Activated naive CD4-positive, alpha-beta T cell treated with Interleukin-2 at 50 U/mL for 16 hours (primary cell): Measurements from ENCODE around the gene MDFIC2.
"Not testable (repeated sequence)": the region's sequence is repeated elsewhere in the genome, so short reads cannot be mapped to it uniquely, and the experiment has no call there.

ENCODE experiments used
- DNase-seq: peaks from one replicate; pipeline ENCODE4 v3.0.0-alpha.2; 2020

Gene MDFIC2

GRCh38 chr3:70250492-70250891 is 61.9 kb downstream of the MDFIC2 start:
- no peak for DNase-seq

- DNase-seq, result no peak
Observed at GRCh38 chr3:70249509-70250160, 62.8 kb downstream of the MDFIC2 start.

DNA sequence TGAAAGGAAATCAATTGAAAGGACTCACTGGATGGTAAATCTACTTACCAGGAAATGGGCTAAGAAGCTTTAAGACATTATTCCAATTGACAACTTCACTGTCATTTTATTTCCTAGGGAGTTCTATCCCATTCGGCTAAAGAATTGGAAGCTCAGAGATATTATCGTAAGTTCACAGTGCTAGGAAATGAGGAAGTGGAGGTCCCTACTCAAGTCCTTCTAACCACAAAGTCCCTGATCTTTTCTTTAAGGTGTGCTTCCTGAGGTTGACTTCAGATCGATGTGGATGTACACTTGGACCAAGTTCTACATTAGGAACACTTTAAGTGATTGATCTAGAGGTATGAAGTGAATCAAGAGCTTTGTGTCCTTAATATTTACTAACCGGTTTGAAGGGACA is 63.6 kb downstream of the MDFIC2 start:
- DNase-seq, result no peak

GRCh38 chr3:70247955-70248354 is 64.5 kb downstream of the MDFIC2 start:
- no peak for DNase-seq

- no peak for DNase-seq
Observed at GRCh38 chr3:70245746-70246525, 66.5 kb downstream of the MDFIC2 start.

GRCh38 chr3:70244422-70244821 is 68.0 kb downstream of the MDFIC2 start:
- DNase-seq, result no peak

DNA sequence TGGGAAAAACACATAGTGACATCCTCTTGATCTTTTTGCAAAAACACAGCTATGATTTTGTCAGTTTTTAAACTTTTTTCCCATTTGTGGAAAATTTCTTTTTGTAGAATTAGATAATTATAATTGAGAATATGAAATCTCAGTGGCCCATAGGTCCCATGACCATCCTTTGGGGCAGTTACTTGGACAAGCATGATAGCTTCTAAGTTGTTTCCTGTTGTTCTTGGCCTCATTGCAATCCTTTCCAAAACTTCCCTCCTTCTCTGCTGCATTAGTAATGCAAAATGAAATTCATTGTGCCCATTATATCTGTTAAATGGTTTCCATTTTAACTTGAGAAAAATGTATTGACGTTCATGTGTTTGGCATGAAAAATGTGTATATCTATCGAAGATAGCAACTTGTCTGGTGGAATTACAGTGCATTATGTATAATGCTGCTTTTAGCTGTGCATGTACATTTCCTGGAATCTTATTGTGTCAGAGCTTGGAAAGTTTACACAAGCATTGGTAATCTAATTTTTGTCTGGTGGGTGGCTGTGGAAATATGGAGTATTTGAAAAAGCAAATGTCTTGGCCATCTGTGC is 70.0 kb downstream of the MDFIC2 start:
- no peak for DNase-seq

- DNase-seq, result no peak
Observed at GRCh38 chr3:70233812-70234211, 78.6 kb downstream of the MDFIC2 start.

GRCh38 chr3:70233112-70233511 is 79.3 kb downstream of the MDFIC2 start:
- DNase-seq, result no peak

GRCh38 chr3:70231266-70231701 is 81.2 kb downstream of the MDFIC2 start:
- DNase-seq, result no peak

- no peak for DNase-seq
Observed at GRCh38 chr3:70227437-70227836, 85.0 kb downstream of the MDFIC2 start.

GRCh38 chr3:70225146-70225545 is 87.3 kb downstream of the MDFIC2 start:
- no peak for DNase-seq

DNA sequence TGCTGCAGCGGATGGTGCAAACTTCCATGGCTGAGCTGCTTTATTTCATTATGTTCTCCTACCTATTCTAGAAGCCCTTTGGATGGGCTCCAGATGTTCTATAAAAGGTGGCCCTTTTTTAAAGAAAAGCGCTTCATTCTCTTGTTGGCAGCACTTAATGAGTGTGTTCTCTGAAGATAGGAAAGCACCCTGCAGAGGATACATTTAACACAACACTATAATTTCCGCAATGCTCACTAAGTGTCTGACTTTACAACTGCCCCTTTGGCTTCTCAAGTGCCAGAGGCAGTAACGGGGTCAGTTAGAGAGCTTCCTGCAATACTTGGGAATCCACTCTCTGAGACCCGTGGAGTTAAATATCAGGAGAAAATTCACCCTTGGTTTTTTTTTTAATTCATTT is 88.1 kb downstream of the MDFIC2 start:
- DNase-seq, result no peak

- no peak for DNase-seq
Observed at GRCh38 chr3:70218471-70218870, 94.0 kb downstream of the MDFIC2 start.

DNA sequence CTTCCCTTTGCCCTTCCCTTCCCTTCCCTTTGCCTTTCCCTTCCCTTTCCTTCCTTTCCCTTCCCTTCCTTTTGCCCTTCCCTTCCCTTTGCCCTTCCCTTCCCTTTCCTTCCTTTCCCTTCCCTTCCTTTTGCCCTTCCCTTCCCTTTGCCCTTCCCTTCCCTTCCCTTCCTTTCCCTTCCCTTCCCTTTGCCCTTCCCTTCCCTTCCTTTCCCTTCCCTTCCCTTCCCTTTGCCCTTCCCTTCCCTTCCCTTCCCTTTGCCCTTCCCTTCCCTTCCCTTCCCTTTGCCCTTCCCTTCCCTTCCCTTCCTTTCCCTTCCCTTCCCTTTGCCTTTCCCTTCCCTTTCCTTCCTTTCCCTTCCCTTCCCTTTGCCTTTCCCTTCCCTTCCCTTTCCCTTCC is 101.2 kb downstream of the MDFIC2 start:
- DNase-seq, result not testable (repeated sequence)

DNA sequence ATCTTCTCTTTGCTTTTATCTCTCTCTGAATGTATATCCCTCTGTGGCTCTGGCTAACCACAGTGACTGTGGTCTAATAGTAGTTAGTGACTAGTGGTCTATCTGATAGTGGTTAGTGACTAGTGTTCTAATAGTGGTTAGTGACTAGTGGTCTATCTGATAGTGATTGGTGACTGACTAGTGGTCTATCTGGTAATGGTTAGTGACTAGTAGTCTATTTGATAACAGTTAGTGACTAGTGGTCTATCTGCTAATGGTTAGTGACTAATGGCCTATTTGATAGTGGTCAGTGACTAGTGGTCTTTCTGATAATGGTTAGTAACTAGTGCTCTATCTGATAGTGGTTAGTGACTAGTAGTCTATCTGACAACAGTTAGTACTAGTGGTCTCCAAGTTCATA is 110.5 kb downstream of the MDFIC2 start:
- DNase-seq, result no peak

- DNase-seq, result no peak
Observed at GRCh38 chr3:70189884-70190473, 122.5 kb downstream of the MDFIC2 start.

DNA sequence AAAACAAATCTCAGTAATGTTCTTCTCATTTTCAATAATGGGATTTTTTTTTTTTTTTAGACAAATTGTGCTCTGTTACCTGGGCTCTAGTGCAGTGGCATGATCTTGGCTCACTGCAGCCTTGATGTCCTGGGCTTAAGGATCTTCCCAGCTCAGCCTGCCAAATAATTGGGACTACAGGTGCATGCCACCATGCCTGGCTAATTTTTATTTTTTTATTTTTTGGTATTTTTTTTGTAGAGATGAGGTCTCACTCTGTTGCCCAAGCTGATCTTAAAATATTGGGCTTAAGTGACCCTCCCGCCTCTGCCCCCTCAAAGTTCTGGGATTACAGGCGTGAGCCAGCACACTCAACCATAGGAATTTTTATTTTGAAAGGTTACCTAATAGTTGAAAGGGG is 126.2 kb downstream of the MDFIC2 start:
- no peak for DNase-seq

GRCh38 chr3:70185661-70186060 is 126.8 kb downstream of the MDFIC2 start:
- no peak for DNase-seq

DNA sequence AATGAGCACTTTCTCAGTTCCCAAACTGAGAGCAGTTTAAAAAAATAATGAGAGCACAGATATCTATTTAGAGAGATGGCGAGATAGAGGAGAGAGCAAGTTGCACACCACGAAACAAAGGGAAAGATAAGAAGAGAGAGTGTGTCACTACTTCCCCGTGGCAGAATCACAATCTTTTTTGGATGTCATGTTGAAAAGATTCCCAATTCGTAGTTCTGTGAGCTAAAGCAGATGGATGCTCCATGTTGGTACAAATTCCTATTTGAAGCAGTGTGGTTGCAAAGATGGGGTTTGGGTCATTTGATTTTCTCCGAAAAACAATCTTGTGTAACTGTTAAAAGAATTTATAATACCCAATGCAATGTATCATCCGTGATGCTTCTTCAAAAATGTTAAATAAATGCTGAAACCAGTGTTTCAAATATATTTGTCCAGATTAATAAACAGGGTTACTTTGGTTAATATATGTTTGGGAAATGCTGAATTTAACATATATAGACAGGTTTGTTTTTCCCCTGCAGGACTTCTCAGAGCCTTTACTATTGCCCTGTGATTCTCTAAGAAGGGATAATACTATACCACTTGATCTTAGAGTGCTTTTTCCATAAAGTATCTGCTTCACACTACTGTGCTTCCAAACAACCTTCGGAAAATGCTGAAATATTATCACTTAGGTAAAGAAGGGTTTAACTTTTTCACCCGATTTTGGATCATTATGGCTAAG is 128.5 kb downstream of the MDFIC2 start:
- no peak for DNase-seq

DNA sequence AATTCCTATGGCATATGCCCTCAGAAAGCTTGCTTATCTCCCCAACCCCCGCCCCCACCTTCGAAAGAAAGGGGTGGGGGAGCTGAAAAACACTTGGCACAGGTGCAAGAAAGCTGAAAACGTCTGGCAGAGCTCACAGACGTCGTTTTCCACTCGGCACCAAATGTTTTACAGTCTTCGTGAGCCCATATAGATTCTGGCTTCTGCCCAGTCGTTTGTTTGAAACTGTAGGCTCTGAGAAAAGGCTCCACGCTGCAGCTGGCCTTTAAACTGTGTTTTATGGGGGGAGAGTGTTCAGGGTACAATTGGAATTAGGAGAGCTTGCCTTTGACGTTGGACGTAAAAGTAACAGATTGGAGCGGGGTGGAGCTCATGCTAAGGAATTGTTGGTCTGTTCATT is 130.3 kb downstream of the MDFIC2 start:
- DNase-seq, result no peak

GRCh38 chr3:70180664-70181063 is 131.8 kb downstream of the MDFIC2 start:
- DNase-seq, result no peak

- no peak for DNase-seq
Observed at GRCh38 chr3:70179111-70179510, 133.3 kb downstream of the MDFIC2 start.
